ENCODE results near the gene PRICKLE2. TPM values are rescaled to one million over a fixed set of nuclear protein-coding genes. Genes with fewer than 3 reads are reported as not detected.

Gene PRICKLE2
- total RNA-seq, 1 experiment from 2014 or later = 9.6 TPM

DNA sequence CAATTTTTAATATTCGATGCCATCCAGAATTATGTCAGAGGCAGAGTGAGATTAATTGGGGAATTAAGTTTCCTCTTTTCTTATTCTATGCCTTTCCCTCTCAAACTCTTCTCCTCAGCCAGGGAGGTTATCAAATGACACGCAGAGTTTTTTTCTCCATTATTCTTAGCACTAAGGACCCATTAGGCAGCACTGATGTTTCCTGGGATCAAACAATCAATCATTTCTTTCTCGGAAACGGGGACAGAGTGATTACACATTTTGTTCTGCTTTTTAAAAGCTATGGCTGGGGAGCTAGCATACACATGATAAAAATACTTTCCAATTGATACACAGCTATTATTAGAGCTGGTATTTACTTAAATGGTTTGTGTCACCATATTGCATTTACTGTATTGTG, 166.7 kb downstream of the PRICKLE2 start:
- POLR2A ChIA-PET = interaction anchor here (0.6 kb wide), 1 partner anchor 29 kb away, joined by 3 read pairs; no protein-coding TSS in a partner anchor
- no peak overlapping the region for H3K27ac Mint-ChIP-seq (ENCODE audit: low read depth, unreplicated experiment)
- TF ChIP-seq, protein P1, sequence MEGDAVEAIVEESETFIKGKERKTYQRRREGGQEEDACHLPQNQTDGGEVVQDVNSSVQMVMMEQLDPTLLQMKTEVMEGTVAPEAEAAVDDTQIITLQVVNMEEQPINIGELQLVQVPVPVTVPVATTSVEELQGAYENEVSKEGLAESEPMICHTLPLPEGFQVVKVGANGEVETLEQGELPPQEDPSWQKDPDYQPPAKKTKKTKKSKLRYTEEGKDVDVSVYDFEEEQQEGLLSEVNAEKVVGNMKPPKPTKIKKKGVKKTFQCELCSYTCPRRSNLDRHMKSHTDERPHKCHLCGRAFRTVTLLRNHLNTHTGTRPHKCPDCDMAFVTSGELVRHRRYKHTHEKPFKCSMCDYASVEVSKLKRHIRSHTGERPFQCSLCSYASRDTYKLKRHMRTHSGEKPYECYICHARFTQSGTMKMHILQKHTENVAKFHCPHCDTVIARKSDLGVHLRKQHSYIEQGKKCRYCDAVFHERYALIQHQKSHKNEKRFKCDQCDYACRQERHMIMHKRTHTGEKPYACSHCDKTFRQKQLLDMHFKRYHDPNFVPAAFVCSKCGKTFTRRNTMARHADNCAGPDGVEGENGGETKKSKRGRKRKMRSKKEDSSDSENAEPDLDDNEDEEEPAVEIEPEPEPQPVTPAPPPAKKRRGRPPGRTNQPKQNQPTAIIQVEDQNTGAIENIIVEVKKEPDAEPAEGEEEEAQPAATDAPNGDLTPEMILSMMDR (IDR thresholded peaks at IDR 0.05; ENCODE audit: unreplicated experiment) = no peak
- intact Hi-C loops (cut with micrococcal nuclease) = no loop called here
- no TSS peak for BruUV-seq (replicated peaks)
- H3K4me3 Mint-ChIP-seq (ENCODE audit: unreplicated experiment) = no peak overlapping the region
- no peak for DNase-seq (ENCODE audit: unreplicated experiment)
- CTCF ChIA-PET = no interaction called here
- no peaks in the 10 kb centered on the region for H3K36me3 Mint-ChIP-seq (ENCODE audit: insufficient read depth, unreplicated experiment)
- H3K4me1 Mint-ChIP-seq (ENCODE audit: insufficient read depth, unreplicated experiment) = peaks cover 11% of the 10 kb centered on the region
- H3K9me3 Mint-ChIP-seq (ENCODE audit: unreplicated experiment) = no peaks in the 10 kb centered on the region
- no peaks in the 10 kb centered on the region for H3K27me3 Mint-ChIP-seq (ENCODE audit: insufficient read depth, unreplicated experiment)

DNA sequence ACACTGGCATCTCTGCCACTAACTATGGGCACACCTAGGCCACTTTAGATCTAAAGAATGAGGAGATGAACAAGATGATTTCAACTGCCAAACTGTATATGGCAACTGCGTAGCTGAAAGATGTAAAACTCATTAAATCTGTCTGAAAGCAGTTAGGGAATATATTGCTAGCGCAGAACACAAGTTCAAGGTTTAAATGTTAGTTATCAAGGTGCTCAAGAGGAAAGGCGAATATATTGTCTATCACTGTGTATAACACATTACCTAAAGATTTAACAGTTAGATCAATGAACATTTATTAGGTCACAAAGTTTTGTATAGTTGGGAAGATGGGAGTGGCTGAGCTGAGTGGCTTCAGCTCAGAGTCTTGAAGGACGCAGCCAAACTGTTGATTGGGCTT, 168.0 kb downstream of the PRICKLE2 start:
- H3K9me3 Mint-ChIP-seq (ENCODE audit: unreplicated experiment) = no peaks in the 10 kb centered on the region
- no peak overlapping the region for H3K27ac Mint-ChIP-seq (ENCODE audit: low read depth, unreplicated experiment)
- H3K36me3 Mint-ChIP-seq (ENCODE audit: insufficient read depth, unreplicated experiment) = no peaks in the 10 kb centered on the region
- no TSS peak for BruUV-seq (replicated peaks)
- TF ChIP-seq, protein P1 (IDR thresholded peaks at IDR 0.05; ENCODE audit: unreplicated experiment) = no peak
- intact Hi-C loops (cut with micrococcal nuclease) = no loop called here
- peaks cover 11% of the 10 kb centered on the region for H3K4me1 Mint-ChIP-seq (ENCODE audit: insufficient read depth, unreplicated experiment)
- H3K4me3 Mint-ChIP-seq (ENCODE audit: unreplicated experiment) = no peak overlapping the region
- no peak for DNase-seq (ENCODE audit: unreplicated experiment)
- CTCF ChIA-PET = interaction anchor here (0.9 to 1.0 kb wide), 2 partner anchors 26 to 62 kb away, joined by 3 to 4 read pairs; no protein-coding TSS in a partner anchor
- POLR2A ChIA-PET = no interaction called here
- no peaks in the 10 kb centered on the region for H3K27me3 Mint-ChIP-seq (ENCODE audit: insufficient read depth, unreplicated experiment)

DNA sequence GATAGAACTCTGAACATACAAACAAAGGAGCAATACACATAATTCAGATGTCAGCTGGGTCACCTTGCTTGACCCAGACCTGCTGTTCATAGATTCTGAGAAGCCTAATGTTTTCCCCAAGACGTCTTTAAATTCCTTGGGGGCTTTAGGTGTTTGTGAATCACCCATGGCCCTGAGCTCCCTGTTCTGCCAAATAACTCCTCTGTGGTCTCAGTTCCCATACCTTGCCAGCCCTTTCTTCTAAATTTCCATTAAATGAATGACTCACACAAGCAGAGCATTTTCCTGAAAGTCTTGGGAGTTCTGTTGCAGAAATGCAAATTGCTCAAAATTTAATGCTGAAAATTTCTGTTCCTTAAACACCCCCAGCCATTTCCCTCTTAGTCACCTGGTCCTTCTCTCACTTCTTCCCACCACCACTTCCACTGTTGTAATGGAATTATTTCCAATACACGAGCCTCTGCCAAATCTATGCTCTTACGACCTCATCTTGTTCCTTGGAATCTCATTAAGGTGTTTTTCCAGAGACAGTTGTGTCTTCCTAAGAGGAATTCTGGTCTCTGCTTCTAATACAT, 168.6 kb downstream of the PRICKLE2 start:
- Mint-ChIP-seq H3K36me3 (ENCODE audit: insufficient read depth, unreplicated experiment) (no peaks in the 10 kb centered on the region), H3K27me3 (ENCODE audit: insufficient read depth, unreplicated experiment) (no peaks in the 10 kb centered on the region), H3K4me3 (ENCODE audit: unreplicated experiment) (no peak overlapping the region), H3K27ac (ENCODE audit: low read depth, unreplicated experiment) (no peak overlapping the region), H3K4me1 (ENCODE audit: insufficient read depth, unreplicated experiment) (peaks cover 11% of the 10 kb centered on the region), H3K9me3 (ENCODE audit: unreplicated experiment) (no peaks in the 10 kb centered on the region)
- intact Hi-C loops (cut with micrococcal nuclease) = no loop called here
- DNase-seq (ENCODE audit: unreplicated experiment) = peak; percentile 58
- TF ChIP-seq, protein P1 (IDR thresholded peaks at IDR 0.05; ENCODE audit: unreplicated experiment) = no peak
- ChIA-PET CTCF (interaction anchor here (0.9 to 1.0 kb wide), 2 partner anchors 25 to 63 kb away, joined by 3 to 4 read pairs; no protein-coding TSS in a partner anchor), POLR2A (no interaction called here)
- BruUV-seq (replicated peaks) = no TSS peak

DNA sequence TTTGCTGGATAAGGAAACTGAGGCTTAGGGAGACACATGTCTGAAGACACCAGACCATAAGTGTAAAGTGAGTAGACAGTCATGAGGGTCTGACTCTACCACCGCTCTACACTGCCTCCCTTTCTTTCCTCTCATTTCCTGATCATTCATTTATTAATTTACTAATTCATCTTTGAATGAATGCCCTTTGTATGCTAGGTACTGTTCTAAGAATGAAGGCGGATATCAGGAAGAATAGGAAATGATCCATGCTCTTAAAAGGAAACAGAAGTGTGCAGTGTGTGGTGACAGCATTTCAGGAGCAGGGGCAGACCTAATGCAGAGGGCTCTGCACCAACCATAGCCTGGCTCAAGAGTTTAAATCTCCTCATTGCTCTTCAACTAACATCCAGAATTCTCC, 170.2 kb downstream of the PRICKLE2 start:
- ChIA-PET CTCF (no interaction called here), POLR2A (no interaction called here)
- TF ChIP-seq, protein P1 (IDR thresholded peaks at IDR 0.05; ENCODE audit: unreplicated experiment) = no peak
- H3K4me3 Mint-ChIP-seq (ENCODE audit: unreplicated experiment) = no peak overlapping the region
- no peak for DNase-seq (ENCODE audit: unreplicated experiment)
- H3K27ac Mint-ChIP-seq (ENCODE audit: low read depth, unreplicated experiment) = no peak overlapping the region
- intact Hi-C loops (cut with micrococcal nuclease) = no loop called here
- H3K36me3 Mint-ChIP-seq (ENCODE audit: insufficient read depth, unreplicated experiment) = no peaks in the 10 kb centered on the region
- H3K27me3 Mint-ChIP-seq (ENCODE audit: insufficient read depth, unreplicated experiment) = no peaks in the 10 kb centered on the region
- H3K9me3 Mint-ChIP-seq (ENCODE audit: unreplicated experiment) = no peaks in the 10 kb centered on the region
- peaks cover 11% of the 10 kb centered on the region for H3K4me1 Mint-ChIP-seq (ENCODE audit: insufficient read depth, unreplicated experiment)
- BruUV-seq (replicated peaks) = no TSS peak

Data from MCF 10A (cell line).